Tibial nerve (tissue), 4 donors: ENCODE measurements around the gene CBL. TPM values are rescaled to one million over a fixed set of nuclear protein-coding genes. Genes with fewer than 3 reads are reported as not detected.

ENCODE experiments used
- DNase-seq, 2 donors: peaks; one replicate each; pipeline ENCODE4 v3.0.0-alpha.2; 2019; ENCODE audit warnings: low spot score in 2 of 2
- H3K27ac ChIP-seq, 4 donors: fragments of 200-600 bp; sonication (generic) in 3 of 4; one replicate each; pipeline ENCODE4 v1.5.1; 2017 to 2019; ENCODE audit warnings: mild to moderate bottlenecking in 1 of 4
- H3K27me3 ChIP-seq, 2 donors: fragments of 200-600 bp; sonication (generic) in 1 of 2; one replicate each; pipeline versions ENCODE4 v1.5.1 to v1.6.0; 2017 to 2019
- H3K36me3 ChIP-seq, 3 donors: fragments of 200-600 bp; sonication (generic); one replicate each; pipeline ENCODE4 v1.5.1; 2018 to 2019
- H3K4me1 ChIP-seq, 4 donors: fragments of 200-600 bp; sonication (generic) in 3 of 4; one replicate each; pipeline ENCODE4 v1.5.1; 2017 to 2019
- H3K4me3 ChIP-seq, 4 donors: fragments of 200-600 bp; sonication (generic) in 3 of 4; one replicate each; pipeline ENCODE4 v1.5.1; 2017 to 2019; ENCODE audit warnings: mild to moderate bottlenecking in 1 of 4, moderate library complexity in 1 of 4
- H3K9me3 ChIP-seq, 4 donors: fragments of 200-600 bp; sonication (generic) in 3 of 4; one replicate each; pipeline ENCODE4 v1.5.1; 2017 to 2019
- EP300 ChIP-seq, 2 donors: sonication (generic); formaldehyde crosslinking; IDR thresholded peaks; one replicate each; pipeline ENCODE4 v1.6.1; 2017; ENCODE audit warnings: antibody characterized with exemption in 2 of 2, mild to moderate bottlenecking in 1 of 2
- POLR2A ChIP-seq, 2 donors: fragments of 450-650 bp; IDR thresholded peaks; one replicate each; pipeline ENCODE4 v1.6.1; 2017; ENCODE audit warnings: antibody characterized with exemption in 2 of 2, mild to moderate bottlenecking in 2 of 2, moderate library complexity in 2 of 2
- WGBS, 2 donors: methylation state at CpG; one replicate each; pipeline ENCODE4 v1.1.5; 2018; 5-methylcytosine and 5-hydroxymethylcytosine counted together
- total RNA-seq, 4 donors: library from RNA; depleted of rRNA; stranded (reverse); fragments of >200 nt; gene quantifications; one replicate each; pipeline ENCODE4 v1.1.0, GENCODE V29; 2016
- TF ChIP-seq, protein P1 (sequence below), 5 experiments: fragments of 200-600 bp in 3 of 5; fragments of 450-650 bp in 2 of 5; sonication (generic) in 3 of 5; IDR thresholded peaks; one replicate each; pipeline ENCODE4 v1.5.1; 2016 to 2019; ENCODE audit warnings: antibody characterized with exemption in 5 of 5, mild to moderate bottlenecking in 3 of 5, moderate library complexity in 2 of 5

Gene CBL
- total RNA-seq, 4 donors from 2014 or later = 14.2 to 19.2 (median 16.0) TPM

DNA sequence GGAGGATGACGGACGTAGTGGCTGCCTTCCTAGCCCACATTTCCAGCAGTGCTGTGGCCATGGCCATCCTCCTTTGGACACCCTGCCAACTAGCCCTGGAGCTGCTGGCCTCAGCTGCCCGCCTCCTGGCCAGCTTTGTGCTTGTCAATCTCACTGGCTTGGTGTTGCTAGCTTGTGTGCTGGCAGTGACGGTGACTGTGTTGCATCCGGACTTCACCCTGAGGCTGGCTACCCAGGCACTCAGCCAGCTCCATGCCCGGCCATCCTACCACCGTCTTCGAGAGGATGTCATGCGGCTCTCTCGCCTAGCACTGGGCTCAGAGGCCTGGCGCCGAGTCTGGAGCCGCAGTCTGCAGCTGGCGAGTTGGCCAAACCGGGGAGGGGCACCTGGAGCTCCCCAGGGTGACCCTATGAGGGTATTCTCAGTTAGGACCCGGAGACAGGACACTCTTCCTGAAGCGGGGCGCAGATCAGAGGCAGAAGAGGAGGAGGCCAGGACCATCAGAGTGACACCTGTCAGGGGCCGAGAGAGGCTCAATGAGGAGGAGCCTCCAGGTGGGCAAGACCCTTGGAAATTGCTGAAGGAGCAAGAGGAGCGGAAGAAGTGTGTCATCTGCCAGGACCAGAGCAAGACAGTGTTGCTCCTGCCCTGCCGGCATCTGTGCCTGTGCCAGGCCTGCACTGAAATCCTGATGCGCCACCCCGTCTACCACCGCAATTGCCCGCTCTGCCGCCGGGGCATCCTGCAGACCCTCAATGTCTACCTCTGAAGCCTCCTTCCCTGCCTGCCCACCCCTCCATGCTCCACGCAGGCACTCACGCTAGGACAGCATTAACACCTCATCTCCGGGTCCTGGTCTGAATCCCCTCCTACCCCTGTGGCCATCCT, 129.8 kb downstream of the CBL start:
- Histone ChIP-seq H3K27me3 (no peaks in the 10 kb centered on the region), H3K36me3 (peaks cover 0 to 23% (median 0%) of the 10 kb centered on the region in 3 donors), H3K27ac (no peak overlapping the region), H3K4me1 (peaks cover 0 to 65% (median 34%) of the 10 kb centered on the region in 4 donors), H3K9me3 (no peaks in the 10 kb centered on the region), H3K4me3 (no peak overlapping the region)
- WGBS, 2 donors = 88% methylated on average over 25 to 30 of the region's 30 CpGs
- no peak for TF ChIP-seq EP300 (IDR thresholded peaks at IDR 0.05)
- TF ChIP-seq, protein P1, sequence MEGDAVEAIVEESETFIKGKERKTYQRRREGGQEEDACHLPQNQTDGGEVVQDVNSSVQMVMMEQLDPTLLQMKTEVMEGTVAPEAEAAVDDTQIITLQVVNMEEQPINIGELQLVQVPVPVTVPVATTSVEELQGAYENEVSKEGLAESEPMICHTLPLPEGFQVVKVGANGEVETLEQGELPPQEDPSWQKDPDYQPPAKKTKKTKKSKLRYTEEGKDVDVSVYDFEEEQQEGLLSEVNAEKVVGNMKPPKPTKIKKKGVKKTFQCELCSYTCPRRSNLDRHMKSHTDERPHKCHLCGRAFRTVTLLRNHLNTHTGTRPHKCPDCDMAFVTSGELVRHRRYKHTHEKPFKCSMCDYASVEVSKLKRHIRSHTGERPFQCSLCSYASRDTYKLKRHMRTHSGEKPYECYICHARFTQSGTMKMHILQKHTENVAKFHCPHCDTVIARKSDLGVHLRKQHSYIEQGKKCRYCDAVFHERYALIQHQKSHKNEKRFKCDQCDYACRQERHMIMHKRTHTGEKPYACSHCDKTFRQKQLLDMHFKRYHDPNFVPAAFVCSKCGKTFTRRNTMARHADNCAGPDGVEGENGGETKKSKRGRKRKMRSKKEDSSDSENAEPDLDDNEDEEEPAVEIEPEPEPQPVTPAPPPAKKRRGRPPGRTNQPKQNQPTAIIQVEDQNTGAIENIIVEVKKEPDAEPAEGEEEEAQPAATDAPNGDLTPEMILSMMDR (IDR thresholded peaks at IDR 0.05) = no peak
- DNase-seq = no peak

DNA sequence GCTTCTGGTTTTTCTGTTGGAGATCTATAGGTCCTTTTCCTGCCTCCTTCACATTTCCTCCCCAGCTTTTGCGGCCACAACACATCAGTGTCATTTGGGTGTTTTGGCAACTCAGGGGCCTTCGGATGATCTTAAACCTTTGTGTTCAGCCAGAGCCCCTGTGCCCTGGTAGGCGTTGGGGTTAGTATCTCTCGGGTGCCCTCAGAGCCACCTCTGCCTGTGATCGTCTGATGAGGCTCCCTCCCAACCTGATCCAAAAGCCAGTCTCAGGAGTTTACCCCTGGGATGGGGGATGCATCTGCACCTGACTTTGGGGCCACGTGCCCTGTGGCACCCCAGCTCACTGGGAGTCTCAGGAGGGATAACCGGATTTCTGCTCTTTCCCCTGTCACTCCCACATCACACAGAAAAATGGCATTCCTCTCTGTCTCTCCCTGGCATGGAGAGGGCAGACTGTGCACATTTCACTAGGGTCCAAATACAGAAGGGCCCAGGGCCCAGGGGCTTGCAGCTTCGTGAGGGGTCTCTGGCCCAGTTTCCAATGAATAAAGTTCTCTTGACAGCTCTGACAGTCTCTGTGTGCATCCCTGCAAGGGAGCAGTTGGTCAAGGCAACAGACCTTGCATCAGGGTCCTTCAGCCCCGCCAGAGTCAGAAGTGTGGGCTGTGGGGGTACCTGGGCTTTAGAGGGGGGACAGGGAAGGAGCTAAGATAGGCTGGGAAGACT, 130.8 kb downstream of the CBL start:
- no peak overlapping the region for H3K27ac ChIP-seq
- no peak for DNase-seq
- WGBS, 2 donors = 77 to 81% methylated on average over 9 of the region's 9 CpGs
- peaks cover 0 to 74% (median 41%) of the 10 kb centered on the region in 4 donors for H3K4me1 ChIP-seq
- H3K27me3 ChIP-seq = no peaks in the 10 kb centered on the region
- H3K9me3 ChIP-seq = no peaks in the 10 kb centered on the region
- no peak overlapping the region for H3K4me3 ChIP-seq
- H3K36me3 ChIP-seq = peaks cover 0 to 23% (median 0%) of the 10 kb centered on the region in 3 donors
- no peak for TF ChIP-seq POLR2A (IDR thresholded peaks at IDR 0.05)
- TF ChIP-seq, protein P1 (IDR thresholded peaks at IDR 0.05) = no peak
- TF ChIP-seq EP300 (IDR thresholded peaks at IDR 0.05) = no peak

DNA sequence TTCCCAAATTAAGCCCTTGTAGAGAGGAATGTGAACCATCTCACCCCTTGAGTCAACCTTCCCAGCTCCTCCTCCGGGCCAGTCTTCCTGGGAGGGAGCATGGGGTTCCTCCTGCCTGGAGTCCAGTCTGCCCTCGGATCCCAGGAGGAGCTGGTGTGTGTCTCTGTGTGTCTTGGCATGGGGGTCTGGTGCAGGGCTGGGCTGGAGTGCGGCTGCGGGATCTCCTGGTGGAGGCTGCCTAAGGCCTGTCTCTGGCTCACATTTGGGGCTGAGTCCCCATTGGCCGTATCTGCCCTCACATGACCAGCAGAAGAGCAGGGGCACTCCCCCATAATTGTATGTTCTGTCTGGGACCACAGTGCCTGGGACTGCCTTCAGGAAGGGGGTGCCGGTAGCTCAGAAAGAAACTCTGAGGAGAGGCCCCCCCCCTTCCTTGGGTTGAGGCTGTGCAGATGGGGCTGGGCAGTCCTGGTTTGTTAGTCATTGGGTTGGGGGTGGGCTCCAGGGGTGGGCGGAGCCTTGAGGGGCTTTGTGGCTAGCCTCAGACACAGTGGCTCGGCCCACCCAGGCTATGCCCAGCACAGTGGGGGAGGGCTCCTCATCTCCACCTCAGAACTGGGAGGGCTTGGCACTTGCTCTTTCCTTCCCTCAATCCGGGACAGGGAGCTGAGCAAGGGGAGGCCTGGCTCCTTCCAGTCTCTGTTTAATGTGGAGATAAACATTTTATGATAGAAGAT, 131.6 kb downstream of the CBL start:
- Histone ChIP-seq H3K36me3 (peaks cover 0 to 23% (median 0%) of the 10 kb centered on the region in 3 donors), H3K4me1 (peaks cover 0 to 74% (median 41%) of the 10 kb centered on the region in 4 donors), H3K9me3 (no peaks in the 10 kb centered on the region), H3K27ac (peak overlapping the region in 2 of 4 donors; percentile 95 to 97), H3K27me3 (no peaks in the 10 kb centered on the region), H3K4me3 (no peak overlapping the region)
- TF ChIP-seq EP300 (IDR thresholded peaks at IDR 0.05) (no peak), POLR2A (IDR thresholded peaks at IDR 0.05) (no peak)
- TF ChIP-seq, protein P1 (IDR thresholded peaks at IDR 0.05) = no peak
- 17 to 26% methylated on average over 9 of the region's 9 CpGs for WGBS, 2 donors
- no peak for DNase-seq

DNA sequence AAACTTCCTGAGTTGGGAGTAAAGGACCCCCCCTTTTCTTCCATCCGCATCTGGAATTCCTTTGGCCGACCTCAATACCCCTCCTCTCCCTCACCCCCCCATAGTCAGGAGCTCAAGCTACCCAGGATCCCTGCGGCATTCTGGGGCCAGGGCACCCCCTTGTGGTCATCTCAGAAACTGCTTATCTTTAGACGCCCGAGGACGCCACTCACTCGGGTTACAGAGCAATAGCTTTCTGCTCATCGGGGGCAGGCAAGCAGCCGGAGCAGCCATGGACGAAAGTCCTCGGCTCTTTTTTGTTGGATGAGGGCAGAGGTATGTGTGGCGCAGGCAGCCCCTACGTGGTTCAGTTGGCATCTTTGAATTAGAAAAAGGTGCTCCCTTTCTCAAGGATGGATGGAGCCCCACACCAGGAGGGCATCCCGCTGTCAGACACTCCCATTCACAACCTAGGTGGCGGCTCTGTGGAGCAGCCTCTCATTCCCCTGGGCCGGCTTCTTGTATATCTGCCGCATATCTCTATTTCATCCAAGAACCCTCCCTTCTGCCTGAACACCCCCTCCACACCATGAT, 132.3 kb downstream of the CBL start:
- DNase-seq = peak; percentile 52 to 79

More for the DNA sequence above, 132.3 kb downstream of the CBL start:
- TF ChIP-seq, protein P1 (IDR thresholded peaks at IDR 0.05) = peak; percentile 73 to 89 (median 84)
- TF ChIP-seq EP300 (IDR thresholded peaks at IDR 0.05) = no peak
- 11 to 17% methylated on average over 17 of the region's 17 CpGs for WGBS, 2 donors
- no peaks in the 10 kb centered on the region for H3K27me3 ChIP-seq
- H3K4me3 ChIP-seq = peak overlapping the region in 1 of 4 donors; percentile 63
- H3K4me1 ChIP-seq = peaks cover 0 to 74% (median 41%) of the 10 kb centered on the region in 4 donors
- peak overlapping the region; percentile 7 to 97 (median 61) for H3K27ac ChIP-seq
- no peaks in the 10 kb centered on the region for H3K9me3 ChIP-seq
- H3K36me3 ChIP-seq = peaks cover 0 to 23% (median 0%) of the 10 kb centered on the region in 3 donors
